ENCODE results near the gene C22orf23.
A peak's percentile ranks its signal among the peaks of the same experiment; 100 is the strongest.

C22orf23 gene

GRCh38 chr22:37932821-37933578 lies 20.4 kb downstream of the C22orf23 start:
- peak in 1 of 42 donors; percentile 30 for DNase-seq
- intact Hi-C loops (cut with DNase I) = no loop called here

- intact Hi-C loops (cut with DNase I) = no loop called here
- no peak for DNase-seq
These were observed 21.0 kb downstream of the C22orf23 start for GRCh38 chr22:37932401-37932800.

- intact Hi-C loops (cut with DNase I) = loop anchor here (2.0 kb wide), 1 partner anchor 43 kb away; no protein-coding TSS in a partner anchor
These were observed 21.5 kb downstream of the C22orf23 start for GRCh38 chr22:37931893-37932389.

GRCh38 chr22:37930952-37931440 lies 22.4 kb downstream of the C22orf23 start:
- intact Hi-C loops (cut with DNase I) = loop anchor here (2.0 kb wide), 1 partner anchor 42 kb away; no protein-coding TSS in a partner anchor
- DNase-seq = no peak

More at GRCh38 chr22:37931893-37932389, 21.5 kb downstream of the C22orf23 start:
- DNase-seq = no peak

DNA sequence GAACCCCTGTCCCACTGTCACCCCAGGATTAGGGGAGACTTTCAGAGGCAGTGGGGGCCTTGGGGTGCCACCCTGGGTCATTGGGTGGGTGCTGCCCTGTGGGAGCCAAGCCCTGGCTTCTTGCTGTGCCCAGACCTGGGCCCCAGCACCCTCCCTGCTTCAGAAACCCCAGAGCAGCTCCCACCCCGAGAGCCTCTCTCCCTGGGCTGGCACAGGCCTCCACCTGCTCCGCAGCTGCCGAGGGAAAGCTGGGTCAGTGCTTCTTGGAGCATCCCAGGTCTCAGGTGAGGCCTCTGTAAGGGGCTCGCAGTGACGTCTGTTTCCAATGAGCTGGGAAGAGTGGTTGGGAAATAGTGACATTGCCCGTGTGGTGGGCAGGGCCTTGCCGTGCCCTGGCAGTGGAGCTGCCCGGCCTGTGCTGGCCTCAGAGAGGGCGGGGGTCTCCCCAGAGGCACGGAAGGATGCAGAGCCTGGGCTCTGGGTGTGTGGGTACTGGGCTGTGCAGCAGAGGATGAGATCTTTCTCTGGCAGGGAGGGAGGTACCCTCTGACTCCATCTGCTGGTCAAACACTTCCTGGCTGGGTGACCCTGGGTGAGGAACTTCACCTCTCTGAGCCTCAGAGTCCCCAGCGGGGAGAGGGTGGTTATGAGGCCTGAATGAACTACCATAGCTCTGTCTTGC lies 23.0 kb downstream of the C22orf23 start:
- DNase-seq = peak in 29 of 42 donors; percentile 23 to 79 (median 48)
- intact Hi-C loops (cut with DNase I) = loop anchor here (2.0 kb wide), 1 partner anchor 42 kb away; no protein-coding TSS in a partner anchor

- DNase-seq = no peak
- intact Hi-C loops (cut with DNase I) = no loop called here
These were observed 24.0 kb downstream of the C22orf23 start for GRCh38 chr22:37929390-37929789.

DNA sequence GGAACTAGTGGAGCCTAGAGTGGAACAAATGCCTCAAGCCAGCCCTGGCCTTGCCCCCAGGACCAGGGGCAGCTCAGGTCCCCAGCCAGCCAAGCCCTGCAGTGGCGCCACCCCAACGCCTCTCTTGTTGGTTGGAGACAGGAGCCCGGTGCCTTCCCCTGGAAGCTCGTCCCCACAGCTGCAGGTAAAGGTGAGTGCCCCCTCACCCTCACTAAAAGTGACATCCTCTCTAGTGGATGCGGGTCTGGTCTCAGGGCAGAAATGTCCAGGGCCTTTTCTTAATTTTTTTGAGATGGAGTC lies 25.8 kb downstream of the C22orf23 start:
- intact Hi-C loops (cut with DNase I) = no loop called here
- no peak for DNase-seq

- no peak for DNase-seq
- intact Hi-C loops (cut with DNase I) = no loop called here
These were observed 26.4 kb downstream of the C22orf23 start for GRCh38 chr22:37926771-37927636.

- intact Hi-C loops (cut with DNase I) = no loop called here
These were observed 27.0 kb downstream of the C22orf23 start for GRCh38 chr22:37926358-37926757.

GRCh38 chr22:37925767-37926166 lies 27.6 kb downstream of the C22orf23 start:
- intact Hi-C loops (cut with DNase I) = no loop called here
- DNase-seq = no peak

More at GRCh38 chr22:37926358-37926757, 27.0 kb downstream of the C22orf23 start:
- no peak for DNase-seq

- intact Hi-C loops (cut with DNase I) = no loop called here
- no peak for DNase-seq
These were observed 28.1 kb downstream of the C22orf23 start for GRCh38 chr22:37925330-37925729.

GRCh38 chr22:37924386-37925065 lies 28.9 kb downstream of the C22orf23 start:
- no peak for DNase-seq
- intact Hi-C loops (cut with DNase I) = no loop called here

- intact Hi-C loops (cut with DNase I) = no loop called here
- DNase-seq = no peak
These were observed 29.5 kb downstream of the C22orf23 start for GRCh38 chr22:37923927-37924326.

DNA sequence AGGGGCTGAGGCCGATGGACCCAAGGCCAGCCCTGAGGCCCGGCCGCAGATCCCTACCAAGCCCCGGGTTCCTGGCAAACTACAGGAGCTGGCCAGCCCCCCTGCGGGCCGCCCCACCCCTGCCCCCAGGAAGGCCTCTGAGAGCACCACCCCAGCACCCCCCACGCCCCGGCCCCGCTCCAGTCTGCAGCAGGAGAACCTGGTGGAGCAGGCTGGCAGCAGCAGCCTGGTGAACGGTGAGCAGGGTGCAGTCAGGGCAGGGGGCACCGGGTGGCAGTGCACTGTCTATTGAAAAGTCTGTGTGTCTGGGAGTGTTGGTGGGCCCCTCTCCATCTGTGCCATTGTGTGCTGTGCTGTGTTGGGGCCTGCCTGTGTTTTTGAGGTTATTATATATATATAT lies 31.2 kb downstream of the C22orf23 start:
- no peak for DNase-seq
- intact Hi-C loops (cut with DNase I) = no loop called here

DNA sequence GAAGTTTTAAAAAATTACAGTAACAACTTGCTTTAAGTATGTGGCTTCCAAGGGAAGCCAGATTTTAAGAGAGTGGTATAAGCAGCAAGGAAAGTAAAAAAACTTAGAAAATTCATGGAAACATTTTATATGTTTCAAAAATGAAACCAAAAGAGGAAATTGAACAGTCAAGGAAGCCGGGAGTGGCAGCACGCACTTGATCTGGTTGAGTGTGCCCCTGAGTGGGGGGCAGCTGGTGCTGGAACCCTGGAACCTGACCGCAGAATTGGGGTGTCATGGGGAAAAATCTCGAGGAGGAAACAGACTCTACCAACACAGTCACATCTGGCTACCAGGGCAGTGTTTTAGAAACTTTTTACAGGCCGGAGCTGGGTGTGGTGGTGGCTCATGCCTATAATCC lies 33.3 kb downstream of the C22orf23 start:
- DNase-seq = no peak
- intact Hi-C loops (cut with DNase I) = no loop called here

DNA sequence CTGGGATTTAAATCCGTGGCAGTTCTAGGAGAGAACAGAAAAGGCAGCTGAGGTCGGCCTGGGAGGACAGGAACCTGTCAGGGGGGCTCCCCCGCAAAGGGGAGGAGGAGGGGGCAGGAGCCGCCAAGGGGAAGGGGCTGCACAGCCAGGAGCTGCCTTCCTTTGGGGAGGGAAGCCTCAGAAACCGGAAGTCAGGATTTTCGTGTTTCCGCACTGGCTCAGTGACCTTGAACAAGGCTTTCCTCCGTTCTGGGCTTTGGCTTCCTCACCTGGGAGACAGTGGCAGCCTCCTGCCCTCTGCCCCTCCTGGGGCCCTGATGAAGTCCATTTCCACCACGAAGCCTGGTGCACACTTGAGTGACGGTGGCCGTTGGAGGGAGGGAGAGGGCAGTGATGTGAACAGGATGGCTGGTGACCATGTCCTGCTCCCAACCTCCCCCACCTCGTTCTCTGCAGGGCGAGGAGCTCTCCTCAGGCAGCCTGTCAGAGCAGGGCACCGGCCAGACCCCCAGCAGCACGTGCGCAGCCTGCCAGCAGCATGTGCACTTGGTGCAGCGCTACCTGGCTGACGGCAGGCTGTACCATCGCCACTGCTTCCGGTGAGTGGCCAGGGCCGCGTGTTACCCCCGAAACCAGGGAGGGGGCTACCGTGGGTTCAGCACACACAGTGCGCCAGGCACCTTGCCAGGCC lies 34.7 kb downstream of the C22orf23 start:
- DNase-seq = no peak
- intact Hi-C loops (cut with DNase I) = no loop called here

- intact Hi-C loops (cut with DNase I) = no loop called here
- DNase-seq = no peak
These were observed 35.4 kb downstream of the C22orf23 start for GRCh38 chr22:37917874-37918548.

GRCh38 chr22:37916311-37916710 lies 37.1 kb downstream of the C22orf23 start:
- intact Hi-C loops (cut with DNase I) = no loop called here
- no peak for DNase-seq
